ENCODE results near the gene KCP.

The KCP gene

DNA sequence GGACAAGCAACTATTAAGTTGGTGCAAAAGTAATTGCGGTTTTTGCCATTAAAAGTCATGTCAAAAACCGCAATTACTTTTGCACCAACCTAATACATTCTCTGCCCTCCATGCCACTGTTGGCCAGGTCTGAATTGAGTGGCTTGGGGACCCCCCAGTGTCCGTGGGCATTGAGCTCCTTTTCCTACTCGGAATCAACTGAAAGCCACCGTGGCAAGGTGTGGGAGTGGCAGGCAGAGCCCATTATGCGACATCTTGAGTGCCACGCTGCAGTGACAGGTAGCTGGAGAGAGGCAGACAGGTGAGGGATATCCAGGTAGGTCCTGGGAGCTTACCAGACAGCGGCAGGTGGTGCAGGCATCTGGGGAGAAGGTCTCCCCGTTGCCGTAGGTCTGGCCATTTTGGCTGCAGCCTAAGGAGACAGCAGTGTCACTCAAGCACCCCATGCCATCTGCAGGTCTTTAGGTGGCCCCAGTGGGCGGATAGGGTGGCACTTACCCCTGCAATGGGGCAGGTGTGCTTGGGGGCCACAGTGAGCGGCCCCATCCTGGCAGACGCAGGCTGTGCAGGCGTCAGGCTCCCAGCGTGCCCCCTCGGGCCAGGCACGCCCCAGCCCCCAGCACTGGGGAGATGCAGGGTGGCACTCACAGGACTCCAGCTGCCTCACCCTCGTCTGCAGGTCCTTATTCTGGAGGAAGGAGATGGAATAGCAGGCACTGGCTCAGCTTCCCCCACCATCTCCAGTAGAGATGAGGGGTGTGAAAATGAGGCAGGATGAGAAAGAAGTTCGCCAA is 3.5 kb downstream of the KCP start:
- DNase-seq (ENCODE audit: low read depth): no peak

- DNase-seq (ENCODE audit: low read depth): no peak
Observed at GRCh38 chr7:128906001-128906765, 4.3 kb downstream of the KCP start.

DNA sequence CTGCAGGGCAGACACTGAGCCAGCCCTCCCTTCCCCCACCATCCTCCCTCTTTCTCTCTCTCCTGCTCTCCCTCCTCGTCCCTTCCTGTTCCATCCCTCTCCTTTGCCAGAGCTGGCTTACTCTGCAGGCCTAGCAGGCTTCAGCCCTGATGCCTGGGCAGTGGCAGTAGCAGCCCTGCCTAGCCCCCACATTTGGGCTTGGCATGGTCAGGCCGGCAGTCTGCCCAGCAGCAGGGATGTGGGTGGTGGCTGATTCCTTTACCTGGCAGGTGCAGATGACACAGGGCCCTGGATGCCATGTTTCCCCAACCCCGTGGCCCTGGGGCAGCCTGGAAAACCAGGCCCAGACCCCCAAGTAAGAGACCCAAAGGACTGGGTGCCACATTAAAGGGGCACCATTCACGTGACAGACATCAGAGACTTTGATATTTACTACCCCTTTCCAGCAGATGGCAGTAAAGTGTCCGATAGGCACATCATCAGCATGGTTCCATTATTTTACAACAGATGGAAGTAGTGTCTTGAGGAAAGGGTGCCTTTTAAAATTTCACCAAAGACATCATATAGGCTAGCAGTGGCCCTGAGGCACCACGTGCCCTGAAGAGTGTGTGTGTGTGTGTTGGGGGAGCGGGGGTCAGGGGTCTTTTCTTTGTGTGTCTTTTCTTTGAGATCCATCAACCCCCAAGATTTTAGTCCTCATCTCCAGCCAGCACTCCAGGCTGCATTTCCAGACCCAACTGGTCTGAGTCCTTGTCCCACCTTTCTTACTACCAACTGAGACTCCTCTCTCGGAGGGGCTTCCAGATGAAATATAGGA is 5.9 kb downstream of the KCP start:
- DNase-seq (ENCODE audit: low read depth): peak; percentile 31

DNA sequence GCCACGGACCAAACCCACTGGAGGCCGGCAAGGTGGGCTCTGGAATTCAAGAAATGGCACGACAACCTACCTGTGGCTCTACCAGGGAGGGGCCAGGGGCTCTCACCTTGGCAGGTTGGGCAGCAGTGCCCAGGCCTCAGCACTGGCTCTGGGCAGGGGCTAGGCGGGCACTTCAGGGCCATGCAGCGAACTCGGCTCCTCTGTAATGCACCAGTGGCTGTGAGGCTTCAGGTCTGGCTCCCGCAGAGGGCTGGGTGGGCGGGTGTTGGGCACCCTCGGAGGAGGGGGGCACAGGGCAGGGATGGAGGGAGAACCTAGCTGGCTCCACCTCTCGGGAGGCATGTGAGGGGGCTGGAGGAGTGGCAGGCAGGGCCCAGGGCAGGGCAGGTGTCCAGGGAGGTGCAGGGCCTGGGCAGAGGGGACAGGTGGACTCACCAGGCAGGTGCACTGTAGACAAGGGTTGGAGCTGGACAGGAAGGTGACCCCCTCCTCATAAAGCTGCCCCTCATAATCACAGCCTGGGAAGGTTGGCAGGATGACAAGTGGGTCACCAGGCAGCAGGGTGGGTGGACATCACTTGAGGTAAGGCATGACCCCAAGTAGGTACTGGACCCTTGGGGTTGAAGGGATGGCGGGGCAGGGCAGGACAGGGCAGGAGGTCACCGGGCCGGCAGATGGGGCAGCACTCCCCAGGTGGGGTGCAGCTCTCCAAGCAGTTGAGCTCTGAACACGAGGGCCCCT is 6.7 kb downstream of the KCP start:
- no peak for DNase-seq (ENCODE audit: low read depth)

DNA sequence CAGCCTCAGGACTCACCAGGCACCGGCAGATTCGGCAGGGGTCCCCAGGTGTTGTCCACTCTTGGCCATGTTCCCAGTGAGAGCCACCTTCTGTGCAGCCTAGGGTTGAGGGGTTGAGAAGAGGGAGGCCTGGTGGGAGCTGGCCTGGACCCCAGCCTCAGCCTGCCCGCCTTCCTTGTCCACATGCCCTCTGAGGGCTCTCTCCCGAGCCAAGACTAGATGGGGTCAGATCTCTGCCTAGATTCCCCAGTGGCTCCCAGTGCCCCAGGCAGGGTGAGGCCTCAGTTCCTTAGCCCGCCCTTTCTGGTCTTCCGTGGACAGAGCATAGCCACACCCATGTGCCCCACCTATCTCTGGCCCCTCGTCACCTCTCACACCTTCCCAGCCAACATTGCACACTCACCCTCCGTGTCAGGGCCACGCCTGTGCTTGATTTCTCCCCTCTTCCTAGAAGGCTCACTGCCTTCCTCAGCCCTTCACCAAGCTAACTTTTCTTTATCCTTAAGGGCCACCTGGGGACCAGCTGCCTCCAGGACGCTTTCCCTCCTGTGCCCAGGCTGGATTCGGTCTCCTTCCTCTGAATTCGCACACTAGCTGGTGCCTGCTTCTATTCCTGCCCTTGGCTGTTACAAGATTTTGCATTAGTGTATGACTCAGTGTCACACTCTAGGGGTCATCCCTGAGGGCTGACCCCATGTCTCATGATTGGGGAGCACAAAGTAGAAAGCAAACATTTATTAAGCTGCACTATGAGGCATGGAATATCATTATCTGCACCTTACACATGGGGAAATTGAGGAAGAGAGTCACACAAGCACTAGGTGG is 7.5 kb downstream of the KCP start:
- peak; percentile 34 for DNase-seq (ENCODE audit: low read depth)

- DNase-seq (ENCODE audit: low read depth): no peak
Observed at GRCh38 chr7:128900237-128900636, 10.3 kb downstream of the KCP start.

GRCh38 chr7:128899392-128899791 is 11.1 kb downstream of the KCP start:
- DNase-seq (ENCODE audit: low read depth): no peak

DNA sequence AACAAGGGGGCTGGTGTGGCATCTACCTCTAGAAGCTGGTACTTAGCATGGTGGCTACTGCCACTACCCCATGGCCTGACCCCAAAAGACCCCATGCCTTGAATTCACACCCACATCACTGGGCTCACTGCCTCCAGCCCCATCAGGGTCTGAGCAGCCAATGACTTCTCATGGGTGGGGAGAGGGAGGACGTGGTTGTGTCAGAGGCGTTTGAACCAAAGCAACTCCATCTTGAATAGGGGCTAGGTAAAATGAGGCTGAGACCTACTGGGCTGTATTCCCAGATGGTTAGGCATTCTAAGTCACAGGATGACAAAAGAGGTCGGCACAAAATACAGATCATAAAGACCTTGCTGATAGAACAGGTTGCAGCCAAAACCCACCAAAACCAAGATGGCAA is 15.2 kb downstream of the KCP start:
- DNase-seq (ENCODE audit: low read depth): no peak

GRCh38 chr7:128894101-128894440 is 16.4 kb downstream of the KCP start:
- DNase-seq (ENCODE audit: low read depth): no peak

DNA sequence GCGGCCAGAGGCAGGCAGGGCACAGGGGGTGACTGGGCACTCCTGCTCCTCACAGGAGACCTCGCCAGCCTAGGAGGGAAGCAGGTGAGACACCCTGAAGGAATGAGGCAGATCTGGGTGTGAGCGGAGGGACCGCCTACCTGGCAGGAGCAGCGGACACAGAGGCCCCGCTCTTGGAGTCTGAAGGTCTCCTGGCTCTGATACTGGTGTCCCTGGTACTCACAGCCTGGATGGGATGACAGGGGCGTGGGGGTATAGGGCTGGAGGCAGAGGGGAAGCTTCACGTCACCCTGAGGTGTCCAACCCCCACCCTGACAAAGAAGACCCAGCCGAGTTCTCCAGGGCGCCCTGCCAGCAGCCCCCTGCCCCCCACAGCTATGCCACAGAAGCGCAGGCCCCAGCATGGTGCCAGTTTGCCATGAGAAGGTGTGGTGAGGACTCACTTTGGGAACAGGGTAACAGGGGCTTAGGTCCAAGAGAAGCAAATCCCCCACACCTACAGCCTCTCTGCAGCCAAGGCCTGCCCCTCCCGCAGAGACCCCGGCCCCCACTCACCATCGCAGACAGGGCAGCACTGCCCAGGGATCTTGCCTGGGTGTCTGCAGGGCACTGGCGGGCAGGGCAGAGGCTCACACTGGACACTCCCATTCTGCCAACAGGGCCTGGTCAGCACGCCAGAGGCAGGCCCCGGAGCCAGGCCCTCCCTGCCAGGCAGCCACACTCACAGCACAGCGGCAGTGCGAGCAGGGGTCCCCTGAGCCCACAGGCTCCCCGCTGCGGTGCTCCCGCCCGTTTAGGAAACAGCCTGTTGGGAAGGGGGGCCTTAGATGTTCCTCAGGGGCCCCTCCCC is 17.0 kb downstream of the KCP start:
- DNase-seq (ENCODE audit: low read depth): no peak

DNA sequence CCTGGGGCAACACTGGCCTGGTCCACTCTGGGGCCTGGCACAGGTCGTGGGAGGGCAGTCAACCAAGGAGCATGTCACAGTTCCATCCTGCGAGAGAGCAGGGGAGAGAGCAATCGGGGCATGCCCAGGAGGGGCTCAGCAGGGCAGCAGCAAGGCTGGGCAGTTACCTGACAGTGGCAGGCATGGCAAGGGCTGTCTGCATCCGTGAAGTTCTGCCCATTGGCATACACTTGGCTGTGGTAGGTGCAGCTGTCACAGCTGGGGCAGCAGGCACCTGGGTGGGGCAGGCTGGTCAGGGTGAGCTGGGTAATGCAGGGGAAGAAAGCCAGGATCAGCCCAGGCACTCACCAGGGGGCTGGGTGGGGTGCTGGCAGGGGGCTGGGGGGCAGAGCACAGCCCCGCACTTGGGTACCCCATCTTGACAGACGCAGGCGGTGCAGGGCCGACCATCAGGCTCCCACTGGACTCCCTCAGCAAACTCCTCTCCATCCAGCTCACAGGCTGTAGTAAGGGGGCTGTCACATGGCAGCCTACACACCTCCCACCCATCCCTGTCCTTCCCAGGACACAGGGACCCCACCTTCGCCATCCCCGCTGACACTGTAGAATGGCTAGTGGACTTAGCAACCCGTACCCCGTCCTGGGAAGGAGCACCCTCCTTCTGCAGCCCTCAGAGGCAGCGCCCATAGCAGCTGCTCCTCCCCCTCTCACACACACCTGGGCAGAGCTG is 17.8 kb downstream of the KCP start:
- DNase-seq (ENCODE audit: low read depth): no peak

DNA sequence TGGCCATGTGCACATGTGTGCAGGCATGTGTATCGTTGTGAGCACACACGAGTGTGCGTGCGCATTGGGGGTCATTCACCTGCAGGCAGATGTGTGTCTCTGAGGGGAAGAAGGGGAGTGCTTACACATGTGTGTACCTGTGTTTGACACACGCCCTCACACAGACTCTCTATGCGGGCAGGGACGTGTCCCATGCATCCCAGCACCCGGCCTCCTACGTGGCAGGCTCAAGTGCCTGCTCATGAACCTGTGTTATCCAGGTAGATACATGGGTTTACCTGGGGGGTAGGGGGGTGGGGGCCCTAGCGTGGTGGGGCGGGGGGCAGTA is 18.6 kb downstream of the KCP start:
- no peak for DNase-seq (ENCODE audit: low read depth)

DNA sequence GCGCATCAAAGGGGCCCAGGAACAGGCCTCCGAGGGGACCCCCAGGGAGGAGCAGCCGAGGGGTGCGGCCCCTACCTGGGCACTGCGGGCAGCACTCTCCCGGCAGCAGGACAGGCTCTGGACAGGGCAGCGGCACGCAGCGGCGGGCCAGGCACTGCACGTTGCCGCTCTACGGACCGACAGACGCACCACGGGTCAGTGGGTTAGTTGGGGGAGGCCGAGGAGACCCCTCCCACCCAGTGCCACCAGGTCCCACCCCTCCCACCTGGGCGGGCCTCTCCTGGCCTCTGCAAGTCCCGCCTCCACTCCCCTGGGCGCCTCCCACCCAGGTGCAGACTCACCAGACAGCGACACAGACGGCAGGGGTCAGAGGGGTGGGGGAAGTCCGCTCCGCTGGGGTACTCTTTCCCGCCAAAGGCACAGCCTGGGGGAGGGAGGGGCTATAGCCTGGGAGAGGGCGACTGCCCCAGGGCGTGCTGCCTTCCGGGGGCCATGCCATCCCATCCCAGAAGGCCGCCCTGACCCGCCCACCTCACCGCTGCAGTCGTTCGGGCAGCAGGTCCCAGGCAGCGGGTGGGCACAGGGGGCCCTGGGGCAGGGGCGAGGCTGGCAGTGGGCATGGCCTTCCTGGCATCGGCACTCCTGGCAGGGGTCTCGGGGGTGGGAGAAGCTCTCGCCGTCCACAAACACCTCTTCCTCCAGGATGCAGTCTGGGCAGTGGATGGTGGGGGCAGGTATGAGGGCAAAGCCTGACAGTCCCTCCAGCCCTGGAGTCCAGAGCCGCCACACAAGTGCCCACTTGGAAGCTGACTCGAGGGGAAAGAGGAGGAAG is 19.2 kb downstream of the KCP start:
- DNase-seq (ENCODE audit: low read depth): no peak

- no peak for DNase-seq (ENCODE audit: low read depth)
Observed at GRCh38 chr7:128890306-128891109, 20.0 kb downstream of the KCP start.

GRCh38 chr7:128889121-128889520 is 21.4 kb downstream of the KCP start:
- DNase-seq (ENCODE audit: low read depth): no peak

DNA sequence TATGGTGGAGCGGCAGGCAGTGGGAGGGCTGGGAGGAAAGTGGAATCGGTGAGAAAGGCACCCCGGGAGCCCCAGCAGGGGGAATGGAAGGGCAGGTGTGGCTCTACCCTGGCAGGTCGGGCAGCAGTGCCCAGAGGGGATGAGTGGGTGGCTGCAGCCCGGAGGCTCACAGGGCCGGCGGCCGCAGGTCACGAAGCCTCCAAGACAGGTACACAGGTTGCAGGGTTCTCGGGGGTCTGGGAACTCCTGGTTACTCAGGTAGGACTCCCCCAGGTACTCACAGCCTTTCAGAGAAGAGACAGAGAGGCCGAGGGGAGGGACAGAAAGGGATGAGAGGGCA is 21.8 kb downstream of the KCP start:
- no peak for DNase-seq (ENCODE audit: low read depth)

GRCh38 chr7:128888039-128888755 is 22.3 kb downstream of the KCP start:
- no peak for DNase-seq (ENCODE audit: low read depth)
